Mammary epithelial cell (primary cell): Measurements from ENCODE around the gene DPM1.
"Not testable (repeated sequence)": the region's sequence is repeated elsewhere in the genome, so short reads cannot be mapped to it uniquely, and the experiment has no call there.

Source experiments
- EZH2 ChIP-seq: IDR thresholded peaks from 2 replicates; pipeline ENCODE4 v1.6.1; 2012; ENCODE audit warnings: low read length, inconsistent platforms, borderline replicate concordance
- TF ChIP-seq, protein P1 (sequence below), 2 donors: IDR thresholded peaks in 1 of 2; conservative IDR thresholded peaks in 1 of 2; 2 replicates each; pipeline ENCODE4 v1.5.1; 2011 to 2012; ENCODE audit warnings: inconsistent platforms in 2 of 2, low read length in 2 of 2, mild to moderate bottlenecking in 2 of 2, control low read depth in 1 of 2, low read depth in 1 of 2; ENCODE audit not compliant: insufficient read depth in 1 of 2; ENCODE audit errors: extremely low read depth in 1 of 2

GRCh38 chr20:50978533-50978932 is 20.2 kb upstream of the DPM1 start:
- TF ChIP-seq, protein P1, sequence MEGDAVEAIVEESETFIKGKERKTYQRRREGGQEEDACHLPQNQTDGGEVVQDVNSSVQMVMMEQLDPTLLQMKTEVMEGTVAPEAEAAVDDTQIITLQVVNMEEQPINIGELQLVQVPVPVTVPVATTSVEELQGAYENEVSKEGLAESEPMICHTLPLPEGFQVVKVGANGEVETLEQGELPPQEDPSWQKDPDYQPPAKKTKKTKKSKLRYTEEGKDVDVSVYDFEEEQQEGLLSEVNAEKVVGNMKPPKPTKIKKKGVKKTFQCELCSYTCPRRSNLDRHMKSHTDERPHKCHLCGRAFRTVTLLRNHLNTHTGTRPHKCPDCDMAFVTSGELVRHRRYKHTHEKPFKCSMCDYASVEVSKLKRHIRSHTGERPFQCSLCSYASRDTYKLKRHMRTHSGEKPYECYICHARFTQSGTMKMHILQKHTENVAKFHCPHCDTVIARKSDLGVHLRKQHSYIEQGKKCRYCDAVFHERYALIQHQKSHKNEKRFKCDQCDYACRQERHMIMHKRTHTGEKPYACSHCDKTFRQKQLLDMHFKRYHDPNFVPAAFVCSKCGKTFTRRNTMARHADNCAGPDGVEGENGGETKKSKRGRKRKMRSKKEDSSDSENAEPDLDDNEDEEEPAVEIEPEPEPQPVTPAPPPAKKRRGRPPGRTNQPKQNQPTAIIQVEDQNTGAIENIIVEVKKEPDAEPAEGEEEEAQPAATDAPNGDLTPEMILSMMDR (conservative IDR thresholded peaks at IDR 0.05 in 1 of 2, IDR thresholded peaks at IDR 0.05 in 1 of 2; ENCODE audit: extremely low read depth in 1 of 2, insufficient read depth in 1 of 2, low read depth in 1 of 2, low read length in 2 of 2), result not testable (repeated sequence)
- not testable (repeated sequence) for TF ChIP-seq EZH2
